H1 (cell line): ENCODE data around the gene CTDP1. TPM values are rescaled to one million over a fixed set of nuclear protein-coding genes. Genes with fewer than 3 reads are reported as not detected.

Source experiments
- CTCF ChIA-PET: fragments of 300-600 bp; sonication (Branson Sonifier 250); formaldehyde crosslinking; loops from one replicate; lab custom pipeline; 2021; ENCODE audit not compliant: partially characterized antibody; lab: Charles Lee
- POLR2A ChIA-PET: fragments of 300-600 bp; sonication (Branson Sonifier 250); formaldehyde crosslinking; loops from one replicate; lab custom pipeline; 2021; ENCODE audit warnings: inconsistent platforms; ENCODE audit not compliant: partially characterized antibody; lab: Charles Lee
- DNase-seq, 2 experiments: peaks; one replicate each; pipeline versions ENCODE4 v3.0.0 to v3.0.0-alpha.2; 2010 to 2022; ENCODE audit warnings: low spot score in 2 of 2, low read depth in 1 of 2, mixed read lengths in 1 of 2
- FAIRE-seq: peaks from 2 replicates; lab custom pipeline; 2011; peaks lifted over from hg19 to GRCh38; lab: Jason Lieb, UNC
- H2AFZ ChIP-seq: 2 replicates; pipeline ENCODE4 v1.8.1; 2012; ENCODE audit warnings: low read length, inconsistent platforms
- H2AK5ac ChIP-seq: 2 replicates; pipeline ENCODE4 v1.6.1; 2013; ENCODE audit warnings: low read depth, low read length
- H2BK120ac ChIP-seq: replicated peaks from 2 replicates; pipeline ENCODE3; 2013; ENCODE audit warnings: low read depth, low read length, inconsistent platforms
- H2BK12ac ChIP-seq: 2 replicates; pipeline ENCODE4 v1.6.1; 2013; ENCODE audit warnings: low read depth, low read length
- H2BK15ac ChIP-seq: 2 replicates; pipeline ENCODE4 v1.6.1; 2013; ENCODE audit warnings: low read length
- H2BK20ac ChIP-seq: 2 replicates; pipeline ENCODE4 v1.6.1; 2013; ENCODE audit warnings: low read length
- H2BK5ac ChIP-seq: 2 replicates; pipeline ENCODE4 v1.6.1; 2013; ENCODE audit warnings: low read depth, low read length
- H3K14ac ChIP-seq: 2 replicates; pipeline ENCODE4 v1.6.1; 2013; ENCODE audit warnings: inconsistent platforms; ENCODE audit not compliant: insufficient read length
- H3K18ac ChIP-seq: 2 replicates; pipeline ENCODE4 v1.6.1; 2013; ENCODE audit warnings: low read length; ENCODE audit errors: extremely low read depth
- H3K23ac ChIP-seq: 2 replicates; pipeline ENCODE4 v1.6.1; 2013; ENCODE audit warnings: inconsistent platforms; ENCODE audit not compliant: insufficient read length
- H3K23me2 ChIP-seq: 2 replicates; pipeline ENCODE4 v1.6.1; 2013; ENCODE audit warnings: low read depth, low read length
- H3K27ac ChIP-seq: 2 replicates; pipeline ENCODE4 v1.6.1; 2011; ENCODE audit warnings: low read depth, low read length, inconsistent platforms
- H3K27me3 ChIP-seq, 4 experiments: replicated peaks in 1 of 4; 1 replicate in 1 of 4; 2 replicates in 3 of 4; pipeline versions ENCODE4 v1.6.1 to v1.8.1; 2011 to 2013; ENCODE audit warnings: low read length in 3 of 4, mild to moderate bottlenecking in 3 of 4, inconsistent platforms in 2 of 4, mixed read lengths in 2 of 4, moderate library complexity in 1 of 4; ENCODE audit not compliant: control insufficient read depth in 3 of 4, insufficient read depth in 3 of 4; ENCODE audit errors: extremely low read depth in 1 of 4
- H3K36me3 ChIP-seq, 4 experiments: 2 replicates each; pipeline versions ENCODE4 v1.6.1 to v1.8.1; 2011 to 2013; ENCODE audit warnings: mild to moderate bottlenecking in 4 of 4, low read length in 3 of 4, moderate library complexity in 2 of 4, control low read depth in 1 of 4, inconsistent platforms in 1 of 4; ENCODE audit not compliant: insufficient read depth in 4 of 4, control insufficient read depth in 2 of 4
- H3K4ac ChIP-seq: replicated peaks from 2 replicates; pipeline ENCODE3; 2013; ENCODE audit warnings: low read length, low read depth, mixed read lengths, inconsistent platforms; ENCODE audit not compliant: insufficient read length
- H3K4me1 ChIP-seq, 4 experiments: replicated peaks in 1 of 4; 1 replicate in 1 of 4; 2 replicates in 3 of 4; pipeline versions ENCODE4 v1.6.1 to v1.8.1; 2011 to 2013; ENCODE audit warnings: low read length in 3 of 4, inconsistent platforms in 2 of 4, mixed read lengths in 1 of 4; ENCODE audit not compliant: insufficient read depth in 4 of 4, control insufficient read depth in 3 of 4
- H3K4me2 ChIP-seq, 2 experiments: 2 replicates each; pipeline versions ENCODE4 v1.6.1 to v1.8.1; 2011 to 2013; ENCODE audit warnings: low read depth in 2 of 2, low read length in 2 of 2, control low read depth in 1 of 2, inconsistent platforms in 1 of 2, mild to moderate bottlenecking in 1 of 2; ENCODE audit not compliant: insufficient read depth in 1 of 2
- H3K4me3 ChIP-seq, 4 experiments: fragments of 200-600, 300-600 bp in 1 of 4; sonication (generic), shearing (Covaris generic), sonication (Bioruptor Twin) in 1 of 4; 2 replicates each; pipeline versions ENCODE4 v1.5.1 to v1.8.1; 2011 to 2016; ENCODE audit warnings: low read length in 4 of 4, low read depth in 3 of 4, control low read depth in 2 of 4, inconsistent platforms in 2 of 4, mild to moderate bottlenecking in 2 of 4, mixed read lengths in 1 of 4, moderate library complexity in 1 of 4; ENCODE audit not compliant: insufficient read depth in 2 of 4; ENCODE audit errors: extremely low read depth in 1 of 4
- H3K56ac ChIP-seq: replicated peaks from 2 replicates; pipeline ENCODE3; 2013; ENCODE audit warnings: low read depth, mild to moderate bottlenecking, mixed read lengths, low read length, inconsistent platforms; ENCODE audit not compliant: insufficient read length
- H3K79me1 ChIP-seq: 2 replicates; pipeline ENCODE4 v1.6.1; 2013; ENCODE audit warnings: low read depth, low read length, control low read depth
- H3K79me2 ChIP-seq, 2 experiments: 2 replicates each; pipeline versions ENCODE4 v1.6.1 to v1.8.1; 2012 to 2013; ENCODE audit warnings: low read length in 2 of 2, mild to moderate bottlenecking in 2 of 2, inconsistent platforms in 1 of 2; ENCODE audit not compliant: insufficient read depth in 2 of 2, control insufficient read depth in 1 of 2
- H3K9ac ChIP-seq, 4 experiments: replicated peaks in 1 of 4; 1 replicate in 1 of 4; 2 replicates in 3 of 4; pipeline versions ENCODE4 v1.6.1 to v1.8.1; 2011 to 2013; ENCODE audit warnings: low read depth in 3 of 4, low read length in 3 of 4, control low read depth in 2 of 4, mild to moderate bottlenecking in 2 of 4, moderate library complexity in 2 of 4, inconsistent platforms in 1 of 4; ENCODE audit errors: extremely low read depth in 1 of 4
- H3K9me3 ChIP-seq, 2 experiments: 2 replicates each; pipeline versions ENCODE4 v1.6.1 to v1.8.1; 2012 to 2013; ENCODE audit warnings: mild to moderate bottlenecking in 2 of 2, moderate library complexity in 2 of 2, control low read depth in 1 of 2, inconsistent platforms in 1 of 2, low read depth in 1 of 2, low read length in 1 of 2, mixed read lengths in 1 of 2; ENCODE audit not compliant: insufficient read depth in 2 of 2
- H4K20me1 ChIP-seq, 2 experiments: replicated peaks in 1 of 2; 2 replicates each; pipeline versions ENCODE3 to v1.8.1; 2011 to 2013; ENCODE audit warnings: inconsistent platforms in 2 of 2, low read length in 2 of 2, mild to moderate bottlenecking in 1 of 2; ENCODE audit not compliant: insufficient read depth in 2 of 2, control insufficient read depth in 1 of 2
- H4K5ac ChIP-seq: 2 replicates; pipeline ENCODE4 v1.6.1; 2013; ENCODE audit warnings: low read length, low read depth, mixed read lengths, inconsistent platforms; ENCODE audit not compliant: insufficient read length
- H4K8ac ChIP-seq: 2 replicates; pipeline ENCODE4 v1.8.0; 2013; ENCODE audit warnings: mild to moderate bottlenecking, moderate library complexity, low read length, inconsistent platforms; ENCODE audit not compliant: insufficient read depth; ENCODE audit errors: extremely low read depth
- H4K91ac ChIP-seq: replicated peaks from 2 replicates; pipeline ENCODE3; 2013; ENCODE audit warnings: low read length, mixed read lengths, inconsistent platforms; ENCODE audit not compliant: insufficient read length
- ASH2L ChIP-seq: fragments of 200-600, 300-600 bp; sonication (generic); IDR thresholded peaks from one replicate; pipeline ENCODE4 v1.7.1; 2017; ENCODE audit warnings: low read length
- BRCA1 ChIP-seq: IDR thresholded peaks from 2 replicates; pipeline ENCODE4 v1.6.1; 2012; ENCODE audit warnings: low read depth, low read length, improper control_type of control experiment
- CBX5 ChIP-seq: fragments of 300-800, 300-1000 bp; sonication (generic); IDR thresholded peaks from 2 replicates; pipeline ENCODE4 v1.7.1; 2016; ENCODE audit warnings: antibody characterized with exemption, low read length, low read depth
- GABPA ChIP-seq: IDR thresholded peaks from 2 replicates; pipeline ENCODE4 v1.6.1; 2011; ENCODE audit warnings: mild to moderate bottlenecking, low read length, moderate library complexity, borderline replicate concordance; ENCODE audit not compliant: insufficient read depth
- PHF8 ChIP-seq: fragments of 200-600 bp; sonication (generic); conservative IDR thresholded peaks from 2 replicates; pipeline ENCODE4 v1.7.1; 2012; ENCODE audit warnings: low read depth, mild to moderate bottlenecking, inconsistent platforms, low read length, moderate library complexity
- RFX5 ChIP-seq: IDR thresholded peaks from 2 replicates; pipeline ENCODE4 v1.6.1; 2011; ENCODE audit warnings: low read depth, low read length, improper control_type of control experiment, borderline replicate concordance
- SIX5 ChIP-seq: IDR thresholded peaks from 2 replicates; pipeline ENCODE4 v1.6.1; 2011; ENCODE audit warnings: mild to moderate bottlenecking, low read depth, low read length
- WGBS, 2 experiments: shearing (Covaris generic) in 1 of 2; methylation state at CpG; one replicate each; pipeline versions ENCODE4 v1.1.6 to v1.1.7; 2013 to 2015; ENCODE audit warnings: low lambda C conversion rate in 2 of 2, mixed read lengths in 2 of 2, inconsistent platforms in 1 of 2, low coverage in 1 of 2, missing lambda C conversion rate in 1 of 2; ENCODE audit not compliant: insufficient replicate concordance in 2 of 2, insufficient coverage in 1 of 2, insufficient read length in 1 of 2; ENCODE audit errors: extremely low coverage in 1 of 2, missing lambda C conversion rate in 1 of 2; 5-methylcytosine and 5-hydroxymethylcytosine counted together
- polyA plus RNA-seq, 7 experiments: library from polyadenylated mRNA; depleted of rRNA in 3 of 7; stranded (reverse) in 5 of 7; unstranded in 2 of 7; fragments of >200 nt in 5 of 7; fragments of 200-250 nt in 2 of 7; gene quantifications; 1 replicate in 5 of 7; 2 replicates in 1 of 7; 4 replicates in 1 of 7; pipeline versions ENCODE4 v1.2.1 to v1.2.3, GENCODE V29; 2011 to 2013; ENCODE audit warnings: missing spikeins in 2 of 7, mixed read lengths in 2 of 7
- total RNA-seq: library from RNA; stranded (reverse); fragmentation: NEBNext Ultra II Directional; extraction: Animal tissue kit (Norgen Biotek cat#: 25700); gene quantifications from 2 replicates; pipeline ENCODE4 v1.2.1, GENCODE V29; 2021
- TF ChIP-seq, protein P1 (sequence below), 3 experiments: IDR thresholded peaks; 1 replicate in 2 of 3; 2 replicates in 1 of 3; pipeline versions ENCODE4 v1.5.1 to v1.6.1; 2011; ENCODE audit warnings: low read length in 3 of 3, mild to moderate bottlenecking in 3 of 3, inconsistent platforms in 2 of 3, low read depth in 1 of 3, moderate library complexity in 1 of 3; ENCODE audit not compliant: insufficient read depth in 1 of 3; ENCODE audit errors: control extremely low read depth in 1 of 3
- TF ChIP-seq, protein P2 (sequence below): IDR thresholded peaks from 2 replicates; pipeline ENCODE4 v1.6.1; 2012; ENCODE audit warnings: inconsistent platforms

CTDP1 gene
- total and polyA plus RNA-seq, 2 of the 8 experiments (the other 6 are each of a cell fraction or from before 2014, with no cell fraction given): 16.6 to 37.0 TPM

DNA sequence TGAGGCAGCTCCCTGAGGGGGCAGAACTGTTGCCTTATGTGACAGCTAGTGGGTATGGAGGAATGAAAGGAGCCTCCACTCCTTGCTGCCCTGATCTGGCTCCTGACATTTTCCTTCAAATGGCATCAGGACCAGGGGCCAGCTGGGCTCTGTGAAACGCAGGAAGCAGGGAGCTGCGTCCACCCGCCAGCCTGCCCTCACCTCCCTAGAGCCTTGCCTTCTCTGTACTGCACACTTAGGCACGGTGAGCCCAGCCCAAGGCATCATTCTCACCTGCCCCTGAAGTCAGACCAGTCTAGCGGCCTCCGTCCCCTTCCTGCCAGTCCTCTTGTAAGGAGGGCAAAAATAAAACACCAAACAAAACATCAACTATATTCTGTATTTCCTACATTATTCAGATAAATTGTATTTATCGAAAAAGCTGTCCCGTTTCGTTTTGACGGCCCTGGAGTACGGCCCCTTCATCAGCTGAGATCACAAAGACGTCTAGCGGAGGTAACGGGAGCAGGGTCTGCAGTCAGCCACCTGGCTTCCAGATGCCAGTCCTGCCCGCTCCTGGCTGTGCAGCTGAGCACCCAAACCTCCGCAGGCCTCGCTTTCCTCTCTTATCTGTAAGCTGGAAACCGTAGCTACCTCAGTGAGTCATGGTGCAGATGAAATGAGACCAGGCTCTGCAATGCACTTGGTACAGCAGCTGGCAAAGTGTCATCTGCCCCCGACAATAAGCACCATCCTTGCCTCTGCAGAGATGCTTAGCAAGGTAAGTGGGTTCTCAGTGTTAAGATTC, 6.9 kb upstream of the CTDP1 start:
- WGBS, 2 experiments: 91% methylated on average over 19 of the region's 19 CpGs; no CpG with 5 or more reads in 1 of the 2 experiments
- no peak overlapping the region for H2BK20ac ChIP-seq
- POLR2A ChIA-PET: no interaction called here
- TF ChIP-seq SIX5 (no peak), GABPA (no peak), PHF8 (no peak), RFX5 (no peak), CBX5 (no peak), BRCA1 (no peak), ASH2L (no peak)
- TF ChIP-seq, protein P1, sequence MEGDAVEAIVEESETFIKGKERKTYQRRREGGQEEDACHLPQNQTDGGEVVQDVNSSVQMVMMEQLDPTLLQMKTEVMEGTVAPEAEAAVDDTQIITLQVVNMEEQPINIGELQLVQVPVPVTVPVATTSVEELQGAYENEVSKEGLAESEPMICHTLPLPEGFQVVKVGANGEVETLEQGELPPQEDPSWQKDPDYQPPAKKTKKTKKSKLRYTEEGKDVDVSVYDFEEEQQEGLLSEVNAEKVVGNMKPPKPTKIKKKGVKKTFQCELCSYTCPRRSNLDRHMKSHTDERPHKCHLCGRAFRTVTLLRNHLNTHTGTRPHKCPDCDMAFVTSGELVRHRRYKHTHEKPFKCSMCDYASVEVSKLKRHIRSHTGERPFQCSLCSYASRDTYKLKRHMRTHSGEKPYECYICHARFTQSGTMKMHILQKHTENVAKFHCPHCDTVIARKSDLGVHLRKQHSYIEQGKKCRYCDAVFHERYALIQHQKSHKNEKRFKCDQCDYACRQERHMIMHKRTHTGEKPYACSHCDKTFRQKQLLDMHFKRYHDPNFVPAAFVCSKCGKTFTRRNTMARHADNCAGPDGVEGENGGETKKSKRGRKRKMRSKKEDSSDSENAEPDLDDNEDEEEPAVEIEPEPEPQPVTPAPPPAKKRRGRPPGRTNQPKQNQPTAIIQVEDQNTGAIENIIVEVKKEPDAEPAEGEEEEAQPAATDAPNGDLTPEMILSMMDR (IDR thresholded peaks at IDR 0.05; ENCODE audit: control extremely low read depth in 1 of 3, insufficient read depth in 1 of 3, low read depth in 1 of 3, low read length in 3 of 3): no peak
- TF ChIP-seq, protein P2, sequence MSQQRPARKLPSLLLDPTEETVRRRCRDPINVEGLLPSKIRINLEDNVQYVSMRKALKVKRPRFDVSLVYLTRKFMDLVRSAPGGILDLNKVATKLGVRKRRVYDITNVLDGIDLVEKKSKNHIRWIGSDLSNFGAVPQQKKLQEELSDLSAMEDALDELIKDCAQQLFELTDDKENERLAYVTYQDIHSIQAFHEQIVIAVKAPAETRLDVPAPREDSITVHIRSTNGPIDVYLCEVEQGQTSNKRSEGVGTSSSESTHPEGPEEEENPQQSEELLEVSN: no peak

More for the DNA sequence above, 6.9 kb upstream of the CTDP1 start:
- H3K23me2 ChIP-seq: no peaks in the 10 kb centered on the region
- no peak overlapping the region for H3K27ac ChIP-seq
- no peak for DNase-seq
- CTCF ChIA-PET: interaction anchor here (0.8 kb wide), 1 partner anchor 28 kb away, joined by 3 read pairs; no protein-coding TSS in a partner anchor
- FAIRE-seq: no peak
- H3K79me1 ChIP-seq: no peaks in the 10 kb centered on the region; the same call in 1 of the 2 replicates
- H4K91ac ChIP-seq: no peak overlapping the region
- no peak overlapping the region for H3K9ac ChIP-seq
- no peak overlapping the region for H2AFZ ChIP-seq
- no peak overlapping the region for H3K14ac ChIP-seq
- no peaks in the 10 kb centered on the region for H3K4me1 ChIP-seq
- no peaks in the 10 kb centered on the region for H4K20me1 ChIP-seq
- H3K4me3 ChIP-seq: no peak overlapping the region
- H2BK120ac ChIP-seq: no peak overlapping the region
- no peak overlapping the region for H3K23ac ChIP-seq
- H3K18ac ChIP-seq: no peak overlapping the region
- H2BK12ac ChIP-seq: no peak overlapping the region
- H2AK5ac ChIP-seq: no peak overlapping the region
- peaks cover 0 to 11% (median under 1%) of the 10 kb centered on the region in 4 experiments; a peak in 3 of 8 replicates for H3K36me3 ChIP-seq
- no peak overlapping the region for H4K5ac ChIP-seq
- no peak overlapping the region for H3K56ac ChIP-seq
- peaks cover 0 to 4% of the 10 kb centered on the region in 2 experiments; a peak in 1 of 4 replicates for H3K79me2 ChIP-seq
- H3K4ac ChIP-seq: no peak overlapping the region
- H2BK15ac ChIP-seq: no peak overlapping the region
- H4K8ac ChIP-seq: no peak overlapping the region
- no peak overlapping the region for H2BK5ac ChIP-seq
- H3K9me3 ChIP-seq: no peaks in the 10 kb centered on the region
- no peaks in the 10 kb centered on the region for H3K27me3 ChIP-seq
- no peak overlapping the region for H3K4me2 ChIP-seq
